Fibroblast of skin of right biceps (primary cell): ENCODE measurements around the gene CCL4.
"Not testable (repeated sequence)": the region's sequence is repeated elsewhere in the genome, so short reads cannot be mapped to it uniquely, and the experiment has no call there.

ENCODE experiments used
- DNase-seq: peaks from one replicate; pipeline ENCODE4 v3.0.0-alpha.2; 2013

Gene CCL4

DNA sequence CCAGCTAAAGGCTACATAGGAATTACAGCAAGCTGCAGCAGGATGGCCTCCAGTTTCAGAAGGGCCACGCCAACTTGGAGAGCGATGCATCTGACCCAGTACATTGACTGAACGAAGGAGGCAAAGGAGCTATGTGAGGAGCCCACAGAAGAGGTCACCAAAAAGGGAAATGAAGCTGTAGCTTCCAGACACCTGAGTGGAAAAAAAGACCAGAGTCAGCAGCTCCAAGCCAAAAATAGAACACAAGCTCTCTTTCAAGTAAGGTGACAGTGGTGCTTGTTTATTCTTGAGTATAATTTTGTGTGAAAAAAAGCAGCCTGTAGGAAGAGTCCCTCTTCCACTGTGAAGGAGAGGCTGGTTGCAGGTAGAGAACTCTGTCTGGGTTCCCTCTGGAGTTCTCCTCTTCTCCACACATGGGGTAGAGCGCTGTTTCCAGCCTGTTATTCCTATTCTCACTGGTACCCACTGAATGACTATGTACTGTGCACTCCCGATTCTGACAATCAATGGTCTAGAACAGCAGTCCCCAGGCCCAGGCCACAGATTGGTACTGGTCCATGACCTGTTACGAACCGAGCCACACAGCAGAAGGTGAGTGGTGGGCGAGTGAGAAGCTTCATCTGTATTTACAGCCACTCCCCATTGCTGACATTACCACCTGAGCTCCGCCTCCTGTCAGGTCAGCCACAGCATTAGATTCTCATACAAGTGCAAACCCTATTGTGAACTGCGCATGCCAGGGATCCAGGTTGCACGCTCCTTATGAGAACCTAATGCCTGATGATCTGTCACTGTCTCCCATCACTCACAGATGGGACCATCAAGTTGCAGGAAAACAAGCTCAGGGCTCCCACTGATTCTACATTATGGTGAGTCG, 15.1 kb downstream of the CCL4 start:
- no peak for DNase-seq

DNA sequence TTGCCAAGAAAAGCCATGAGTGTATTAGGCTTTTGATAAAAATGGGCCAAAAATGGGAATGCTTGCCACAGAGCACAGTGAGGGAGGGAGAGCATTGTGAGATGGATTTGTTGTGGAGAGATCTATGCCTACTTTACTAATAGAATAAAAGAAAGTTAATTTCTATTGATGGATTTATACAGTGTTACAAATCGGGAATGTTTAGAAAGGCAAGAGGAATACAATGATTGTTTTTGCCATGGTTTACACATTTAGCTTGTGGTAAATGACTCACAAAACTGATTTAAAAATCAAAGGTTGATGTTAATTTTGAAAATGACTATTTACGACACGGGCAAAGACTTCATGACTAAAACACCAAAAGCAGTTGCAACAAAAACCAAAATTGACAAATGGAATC, 16.6 kb downstream of the CCL4 start:
- no peak for DNase-seq

DNA sequence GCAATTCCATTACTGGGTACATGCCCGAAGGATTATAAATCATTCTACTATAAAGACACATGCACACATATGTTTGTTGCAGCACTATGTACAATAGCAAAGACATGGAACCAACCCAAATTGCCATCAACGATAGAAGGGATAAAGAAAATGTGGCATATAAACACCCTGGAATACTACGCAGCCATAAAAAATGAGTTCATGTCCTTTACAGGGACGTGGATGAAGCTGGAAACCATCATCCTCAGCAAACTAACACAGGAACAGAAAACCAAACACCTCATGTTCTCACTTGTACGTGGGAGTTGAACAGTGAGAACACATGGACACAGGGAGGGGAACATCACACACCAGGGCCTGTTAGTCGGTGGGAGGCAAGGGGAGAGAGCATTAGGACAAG, 17.5 kb downstream of the CCL4 start:
- not testable (repeated sequence) for DNase-seq

DNA sequence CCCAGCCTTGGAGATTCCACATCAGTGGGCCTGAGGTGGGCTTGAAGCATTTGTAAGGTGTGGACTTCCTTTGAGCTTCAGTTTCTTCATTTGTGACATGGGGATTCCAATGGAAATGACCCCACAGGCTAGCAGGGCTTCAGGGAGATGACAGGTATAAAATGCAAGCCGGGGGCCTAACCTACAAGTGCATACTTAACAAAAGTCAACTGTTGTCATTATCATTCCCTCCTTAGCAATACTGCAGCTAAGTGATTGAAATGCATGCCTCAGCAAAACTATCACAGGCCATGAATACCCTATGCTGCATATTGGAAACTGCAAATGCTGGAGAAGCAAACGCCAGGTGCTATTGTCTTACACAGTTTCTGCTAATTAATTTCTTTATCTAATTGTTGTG, 19.8 kb downstream of the CCL4 start:
- DNase-seq = no peak

DNA sequence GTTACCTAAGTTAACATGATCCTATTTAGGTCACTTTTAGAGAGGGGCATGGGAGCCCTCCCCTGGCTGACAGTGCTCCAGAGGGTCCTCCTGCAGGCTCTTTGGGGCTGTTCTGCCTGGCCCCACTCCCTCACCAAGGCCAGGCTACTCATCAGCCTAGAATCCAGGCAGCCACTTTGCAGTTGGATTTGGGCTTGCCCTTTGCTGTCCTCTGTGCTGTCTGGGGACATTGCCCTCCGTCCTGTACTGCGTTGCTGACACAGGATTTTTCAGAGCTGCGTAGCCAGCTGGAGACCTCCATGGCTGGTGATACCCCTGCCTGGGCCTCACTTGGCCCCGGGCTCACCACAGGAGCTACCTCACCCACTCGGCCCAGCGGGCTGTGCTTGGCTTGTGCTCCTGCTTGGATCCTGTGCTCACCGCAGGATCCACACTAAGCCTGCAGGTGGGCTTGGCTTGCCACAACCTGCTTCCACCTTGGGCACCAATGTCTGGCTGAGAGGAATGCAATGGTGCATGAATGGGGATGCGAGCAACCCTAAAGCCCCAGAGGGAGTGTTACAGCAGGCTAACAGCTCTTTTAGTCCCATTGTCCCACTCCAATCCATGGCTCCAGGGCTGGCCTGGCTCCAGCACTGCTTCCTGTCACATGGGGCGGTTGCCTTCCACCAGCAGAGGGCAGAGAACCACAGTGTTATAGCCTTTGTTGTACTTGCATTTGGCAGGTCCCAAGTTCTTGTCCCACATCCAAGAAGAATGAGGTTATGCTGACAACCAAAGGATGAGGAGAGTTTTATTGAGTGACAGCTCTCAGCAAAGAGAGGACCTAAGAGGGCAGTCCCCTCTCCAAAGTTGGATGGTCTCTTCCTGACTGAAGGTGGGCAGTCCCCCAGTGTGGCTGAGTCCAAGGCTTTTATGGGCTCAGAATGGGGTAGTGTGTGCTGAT, 21.5 kb downstream of the CCL4 start:
- no peak for DNase-seq

DNA sequence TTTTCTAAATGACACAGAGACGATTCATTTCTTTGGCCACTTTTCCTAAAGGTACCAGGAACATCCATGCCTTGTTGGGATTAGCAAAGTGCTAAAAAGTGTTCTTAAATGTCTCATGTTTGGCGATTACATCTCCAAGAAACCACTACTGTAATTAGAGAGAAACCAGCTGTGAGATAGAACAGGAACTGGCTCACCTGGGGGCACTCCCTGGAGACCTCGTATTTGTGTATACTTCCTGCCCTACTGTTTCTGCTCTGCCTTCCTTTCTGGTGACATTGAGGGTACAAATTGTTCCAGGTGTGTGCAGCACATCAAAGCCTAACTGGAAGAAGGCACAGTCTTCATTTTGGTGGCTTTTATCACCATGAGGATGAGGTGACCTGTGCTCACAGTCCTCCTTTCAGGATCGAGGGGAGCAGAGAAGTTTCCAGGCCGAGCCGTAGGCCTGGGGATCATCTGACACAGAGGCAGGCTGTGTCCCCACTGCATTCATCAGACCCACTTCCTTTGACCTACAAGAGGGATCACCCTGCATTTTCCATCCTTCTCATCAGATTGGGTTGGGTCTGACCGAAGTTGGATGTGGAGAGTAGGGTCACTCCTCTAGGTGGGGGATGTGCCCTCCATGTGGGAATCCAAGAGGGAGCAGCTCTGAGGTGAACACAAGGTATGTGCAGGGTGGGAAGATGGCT, 23.7 kb downstream of the CCL4 start:
- DNase-seq = no peak

DNA sequence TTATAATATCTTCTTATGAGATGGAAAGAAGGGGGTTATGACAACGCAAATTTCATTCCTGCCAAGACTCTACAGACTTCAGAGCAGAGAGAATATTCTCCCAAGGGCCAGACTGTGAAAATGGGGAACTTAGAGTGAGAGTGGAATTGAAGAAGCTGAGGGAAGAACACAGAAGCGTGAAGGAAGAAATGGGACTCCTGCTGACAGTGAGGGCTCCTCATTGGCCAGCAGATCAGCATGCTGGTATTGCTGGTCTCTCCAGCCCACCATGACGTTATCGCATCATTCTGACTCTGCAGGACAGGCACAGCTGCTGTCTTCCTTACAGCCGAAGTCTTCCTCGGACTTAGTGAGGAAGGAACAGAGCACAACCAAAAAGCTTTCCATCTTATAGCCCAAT, 24.3 kb downstream of the CCL4 start:
- no peak for DNase-seq

DNA sequence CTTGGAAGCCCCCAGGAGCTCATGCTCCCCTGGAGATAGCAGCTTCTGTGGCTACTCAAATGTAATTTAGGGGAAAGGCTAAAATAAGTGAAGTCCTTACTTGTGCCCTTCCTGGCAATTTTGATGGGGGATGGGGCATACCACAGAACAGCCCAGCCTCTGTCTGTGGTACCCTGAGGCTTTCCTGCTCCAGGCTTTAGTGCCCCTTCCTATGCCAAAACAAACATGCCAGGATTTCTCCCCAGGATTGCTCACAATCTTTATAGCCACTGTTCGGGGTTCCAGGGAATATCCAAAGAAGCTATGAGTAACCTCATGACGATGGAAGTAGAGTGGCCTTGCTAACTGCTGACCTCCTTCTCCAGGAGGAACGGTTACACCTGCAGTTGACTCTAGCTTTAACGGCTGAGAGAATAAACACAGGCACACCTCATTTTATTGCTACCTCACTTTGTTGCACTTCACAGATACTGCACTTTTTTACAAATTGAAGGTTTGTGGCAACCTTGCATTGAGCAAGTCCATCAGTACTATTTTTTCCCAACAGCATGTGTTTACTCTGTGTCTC, 24.9 kb downstream of the CCL4 start:
- no peak for DNase-seq

GRCh38 chr17:36129616-36130015, 26.0 kb downstream of the CCL4 start:
- DNase-seq = no peak

DNA sequence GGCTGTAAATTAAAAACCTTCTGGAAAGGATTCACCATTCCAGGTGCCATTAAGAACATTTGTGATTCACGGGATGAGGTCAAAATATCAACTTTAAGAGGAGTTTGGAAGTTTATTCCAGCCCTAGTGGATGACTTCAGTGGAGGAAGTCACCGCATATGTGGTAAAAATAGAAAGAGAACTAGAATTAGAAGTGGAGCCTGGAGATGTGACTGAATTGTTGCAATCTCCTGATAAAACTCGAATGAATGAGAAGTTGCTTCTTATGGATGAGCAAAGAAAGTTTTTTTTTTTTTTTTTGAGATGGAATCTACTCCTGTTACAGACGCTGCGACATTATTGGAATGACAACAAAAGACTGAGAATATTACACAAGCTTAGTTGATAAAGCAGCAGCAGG, 26.7 kb downstream of the CCL4 start:
- DNase-seq = no peak

GRCh38 chr17:36131421-36131820, 27.8 kb downstream of the CCL4 start:
- DNase-seq = no peak

GRCh38 chr17:36131931-36132330, 28.3 kb downstream of the CCL4 start:
- DNase-seq = no peak

DNA sequence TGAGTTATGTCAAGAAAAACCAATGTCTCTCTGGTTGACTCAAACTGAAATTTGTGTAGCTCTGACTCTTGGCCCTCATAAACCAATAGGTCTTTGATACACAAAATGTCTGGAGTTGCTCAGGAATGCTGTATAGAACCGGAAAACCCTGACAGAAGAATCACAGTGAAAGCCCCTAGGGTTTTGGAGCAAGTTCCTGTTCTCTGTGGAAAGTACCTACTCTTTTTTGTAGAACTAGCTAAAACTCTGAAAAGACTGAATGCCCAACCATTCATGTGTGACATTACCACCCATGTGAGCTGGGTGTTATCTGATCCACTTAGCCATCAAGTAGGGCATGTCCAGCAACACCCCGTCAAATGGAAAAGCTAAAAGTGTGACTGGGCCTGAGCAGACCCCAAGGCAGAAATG, 28.8 kb downstream of the CCL4 start:
- no peak for DNase-seq

DNA sequence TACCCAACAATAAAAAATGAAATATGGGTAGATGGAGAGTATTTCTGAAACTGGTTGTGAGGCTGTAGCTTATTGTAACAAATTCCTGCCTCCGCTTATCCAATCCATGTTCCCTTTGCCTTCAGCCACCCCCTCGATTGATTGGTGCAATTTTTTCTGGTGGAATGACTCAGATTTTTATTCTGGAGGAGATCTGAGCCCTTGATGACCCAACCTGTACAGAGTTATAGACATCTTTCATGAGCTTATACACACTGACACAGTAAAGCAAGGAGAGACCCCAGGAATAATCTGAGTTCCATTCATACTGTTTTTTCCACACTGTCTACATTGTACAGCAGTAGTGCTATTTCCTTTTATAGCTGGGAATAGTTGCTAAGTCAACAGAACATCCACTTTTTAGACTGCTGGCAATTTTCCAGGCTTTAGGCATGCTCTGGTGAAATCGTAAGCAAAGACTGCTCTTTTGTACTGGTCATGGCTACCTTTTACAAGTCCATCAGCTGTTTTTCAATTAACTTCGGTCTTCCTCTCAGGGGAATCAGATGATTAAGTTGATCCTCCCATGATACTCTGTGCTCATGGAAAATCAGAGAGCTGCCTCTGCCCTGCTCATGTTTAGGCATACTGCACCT, 30.1 kb downstream of the CCL4 start:
- peak; percentile 7 for DNase-seq

DNA sequence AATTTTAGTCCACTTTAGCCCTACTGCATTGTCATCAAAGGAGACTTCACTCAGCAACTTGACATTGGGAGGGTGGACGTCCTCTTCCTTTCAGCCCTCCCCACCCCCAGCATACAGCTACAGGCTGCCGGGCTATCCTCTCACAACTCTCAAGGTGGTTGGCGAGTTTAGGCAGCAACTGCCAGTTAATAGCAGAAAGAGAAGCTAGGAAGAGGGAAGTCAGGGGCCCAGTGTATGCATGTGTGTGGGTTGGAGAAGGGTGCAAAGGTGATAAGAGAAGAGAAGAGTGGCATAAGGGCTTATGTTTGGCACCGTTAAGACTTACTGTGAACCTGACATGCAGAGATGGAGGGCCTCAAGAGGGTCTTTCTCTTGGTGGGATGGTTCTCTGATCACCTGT, 31.8 kb downstream of the CCL4 start:
- DNase-seq = no peak

GRCh38 chr17:36136036-36136435, 32.4 kb downstream of the CCL4 start:
- no peak for DNase-seq

GRCh38 chr17:36136439-36136838, 32.8 kb downstream of the CCL4 start:
- DNase-seq = no peak

DNA sequence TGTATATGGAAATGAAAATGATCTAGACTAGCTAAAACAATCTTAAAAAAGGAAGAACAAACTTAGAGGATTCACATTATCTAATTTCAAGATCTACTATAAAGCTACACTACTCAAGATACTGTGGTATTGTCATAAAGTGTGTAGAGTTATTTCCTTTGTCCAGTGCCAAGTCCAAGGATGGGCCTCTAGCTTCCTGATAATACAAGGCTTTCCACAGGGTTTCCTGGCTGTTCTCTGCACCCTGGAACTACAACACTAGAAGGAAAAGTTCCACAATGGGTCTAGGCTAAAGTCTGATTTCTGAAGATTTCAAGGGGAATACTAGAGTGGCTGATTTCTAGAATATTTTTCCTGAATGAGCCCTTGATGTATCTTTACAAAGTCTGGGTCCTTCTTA, 38.6 kb downstream of the CCL4 start:
- no peak for DNase-seq

DNA sequence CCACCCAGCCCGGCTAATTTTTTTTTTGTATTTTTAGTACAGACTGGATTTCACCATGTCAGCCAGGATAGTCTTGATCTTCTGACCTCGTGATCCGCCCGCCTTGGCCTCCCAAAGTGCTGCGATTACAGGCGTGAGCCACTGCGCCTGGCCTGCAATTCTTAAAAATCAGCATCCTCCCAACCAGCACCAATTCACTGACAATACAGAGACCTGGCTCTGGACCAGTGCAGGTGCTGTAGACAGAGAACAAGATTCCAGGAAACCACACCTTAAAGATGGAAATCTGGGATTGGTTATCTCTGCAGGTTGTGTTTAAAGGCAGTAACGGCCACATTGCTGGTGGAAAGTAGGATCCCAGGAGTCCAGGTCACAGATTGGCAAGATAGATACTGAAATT, 39.2 kb downstream of the CCL4 start:
- no peak for DNase-seq

GRCh38 chr17:36144014-36144413, 40.4 kb downstream of the CCL4 start:
- no peak for DNase-seq

- no peak for DNase-seq
Observed at GRCh38 chr17:36144981-36145729, 41.5 kb downstream of the CCL4 start.

GRCh38 chr17:36147601-36148000, 44.0 kb downstream of the CCL4 start:
- DNase-seq = no peak
